ENCODE results near the gene LDLRAD3. TPM values are rescaled to one million over a fixed set of nuclear protein-coding genes. Genes with fewer than 3 reads are reported as not detected.

Gene LDLRAD3
- total and polyA plus RNA-seq, 9 donors: 14.5 to 32.4 (median 17.2) TPM

DNA sequence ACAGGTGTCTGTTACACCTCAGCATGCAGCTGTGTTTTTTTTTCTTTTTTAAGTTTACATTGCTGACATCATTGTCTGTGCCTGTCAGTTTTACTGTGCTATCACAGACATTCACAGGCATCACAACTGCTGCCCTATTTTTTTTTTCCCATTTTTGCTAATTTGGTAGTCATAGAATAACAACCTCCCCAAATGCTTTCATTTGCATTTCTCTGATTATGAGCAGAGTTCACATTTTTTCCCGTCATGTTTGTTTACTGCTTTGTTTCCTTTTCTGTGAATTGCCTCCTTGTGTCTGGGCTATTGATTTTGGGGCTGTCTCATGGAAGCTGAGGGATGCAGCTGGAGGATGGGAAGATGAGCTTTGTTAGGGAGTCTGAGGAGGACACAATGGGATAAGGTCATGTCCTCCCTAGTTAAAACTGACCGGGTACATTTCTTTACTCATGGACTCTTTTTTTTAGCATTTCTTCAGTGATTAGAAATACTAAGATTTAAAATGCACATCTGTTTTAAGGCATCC, 155.1 kb downstream of the LDLRAD3 start:
- Histone ChIP-seq H3K4me3 (no peak overlapping the region), H3K27me3 (no peaks in the 10 kb centered on the region), H3K9me3 (no peaks in the 10 kb centered on the region), H3K4me1 (ENCODE audit: insufficient read depth) (peaks cover 3% of the 10 kb centered on the region), H3K36me3 (no peaks in the 10 kb centered on the region), H3K27ac (no peak overlapping the region)
- 61 to 85% (median 72%) methylated on average over 2 of the region's 2 CpGs for WGBS, 3 donors
- TF ChIP-seq EP300 (IDR thresholded peaks at IDR 0.05): no peak
- TF ChIP-seq POLR2A (IDR thresholded peaks at IDR 0.05): no peak
- TF ChIP-seq, protein P1, sequence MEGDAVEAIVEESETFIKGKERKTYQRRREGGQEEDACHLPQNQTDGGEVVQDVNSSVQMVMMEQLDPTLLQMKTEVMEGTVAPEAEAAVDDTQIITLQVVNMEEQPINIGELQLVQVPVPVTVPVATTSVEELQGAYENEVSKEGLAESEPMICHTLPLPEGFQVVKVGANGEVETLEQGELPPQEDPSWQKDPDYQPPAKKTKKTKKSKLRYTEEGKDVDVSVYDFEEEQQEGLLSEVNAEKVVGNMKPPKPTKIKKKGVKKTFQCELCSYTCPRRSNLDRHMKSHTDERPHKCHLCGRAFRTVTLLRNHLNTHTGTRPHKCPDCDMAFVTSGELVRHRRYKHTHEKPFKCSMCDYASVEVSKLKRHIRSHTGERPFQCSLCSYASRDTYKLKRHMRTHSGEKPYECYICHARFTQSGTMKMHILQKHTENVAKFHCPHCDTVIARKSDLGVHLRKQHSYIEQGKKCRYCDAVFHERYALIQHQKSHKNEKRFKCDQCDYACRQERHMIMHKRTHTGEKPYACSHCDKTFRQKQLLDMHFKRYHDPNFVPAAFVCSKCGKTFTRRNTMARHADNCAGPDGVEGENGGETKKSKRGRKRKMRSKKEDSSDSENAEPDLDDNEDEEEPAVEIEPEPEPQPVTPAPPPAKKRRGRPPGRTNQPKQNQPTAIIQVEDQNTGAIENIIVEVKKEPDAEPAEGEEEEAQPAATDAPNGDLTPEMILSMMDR (IDR thresholded peaks at IDR 0.05): no peak
- DNase-seq: no peak
- intact Hi-C loops (cut with DNase I): no loop called here

DNA sequence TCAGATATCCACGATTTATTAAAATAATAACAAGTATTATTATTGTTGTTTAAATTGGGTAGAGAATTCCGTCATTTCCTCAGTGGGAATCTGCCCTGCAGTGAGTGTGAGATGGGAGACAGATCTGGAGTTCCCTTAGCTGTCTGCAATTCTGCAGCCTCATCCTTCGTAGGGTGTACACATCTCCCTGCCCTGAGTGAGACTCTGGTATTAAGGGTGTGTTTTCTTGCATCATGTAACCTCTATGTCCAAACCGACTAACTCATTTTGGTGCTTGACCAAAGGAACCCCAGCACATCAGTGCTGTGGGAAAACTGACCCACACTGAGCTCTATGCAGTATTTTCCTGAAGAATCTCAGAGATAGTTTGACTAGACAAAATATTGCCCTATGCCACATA, 157.6 kb downstream of the LDLRAD3 start:
- intact Hi-C loops (cut with DNase I): no loop called here
- Histone ChIP-seq H3K4me1 (ENCODE audit: insufficient read depth) (peaks cover 5% of the 10 kb centered on the region), H3K36me3 (no peaks in the 10 kb centered on the region), H3K27me3 (no peaks in the 10 kb centered on the region), H3K27ac (no peak overlapping the region), H3K4me3 (no peak overlapping the region), H3K9me3 (no peaks in the 10 kb centered on the region)
- WGBS, 3 donors: 89 to 97% (median 93%) methylated on average over 4 of the region's 4 CpGs
- no peak for TF ChIP-seq EP300 (IDR thresholded peaks at IDR 0.05)
- no peak for TF ChIP-seq POLR2A (IDR thresholded peaks at IDR 0.05)
- TF ChIP-seq, protein P1 (IDR thresholded peaks at IDR 0.05): no peak
- DNase-seq: no peak

DNA sequence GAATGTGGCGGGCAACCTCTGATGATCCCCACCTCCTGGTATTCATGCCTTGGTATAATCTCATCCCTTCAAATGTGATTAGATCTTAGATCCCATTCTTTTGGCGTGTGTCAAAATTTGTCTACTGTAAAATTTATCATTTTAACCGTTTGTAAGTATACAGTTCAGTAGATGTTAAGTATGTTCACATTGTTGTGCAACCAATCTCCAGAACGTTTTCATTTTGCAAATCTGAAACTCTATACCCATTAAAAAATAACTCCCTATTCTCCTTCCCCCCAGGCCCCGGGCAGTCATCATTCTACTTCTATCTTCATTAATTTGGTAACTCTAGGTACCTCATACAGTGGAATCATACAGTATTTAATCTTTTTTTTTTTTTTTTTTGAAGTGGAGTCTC, 159.0 kb downstream of the LDLRAD3 start:
- 96% methylated on average over 5 of the region's 5 CpGs for WGBS, 3 donors
- DNase-seq: no peak
- Histone ChIP-seq H3K36me3 (no peaks in the 10 kb centered on the region), H3K27ac (no peak overlapping the region), H3K4me1 (ENCODE audit: insufficient read depth) (peaks cover 5% of the 10 kb centered on the region), H3K4me3 (no peak overlapping the region), H3K27me3 (no peaks in the 10 kb centered on the region), H3K9me3 (no peaks in the 10 kb centered on the region)
- intact Hi-C loops (cut with DNase I): no loop called here
- TF ChIP-seq POLR2A (IDR thresholded peaks at IDR 0.05) (no peak), EP300 (IDR thresholded peaks at IDR 0.05) (no peak)
- TF ChIP-seq, protein P1 (IDR thresholded peaks at IDR 0.05): no peak

- Histone ChIP-seq H3K4me3 (no peak overlapping the region), H3K27ac (no peak overlapping the region), H3K36me3 (no peaks in the 10 kb centered on the region), H3K27me3 (no peaks in the 10 kb centered on the region), H3K9me3 (no peaks in the 10 kb centered on the region), H3K4me1 (ENCODE audit: insufficient read depth) (peaks cover 2% of the 10 kb centered on the region)
- WGBS, 3 donors: 94 to 98% (median 95%) methylated on average over 11 of the region's 11 CpGs
- intact Hi-C loops (cut with DNase I): no loop called here
- no peak for DNase-seq
- TF ChIP-seq EP300 (IDR thresholded peaks at IDR 0.05): no peak
- TF ChIP-seq, protein P1 (IDR thresholded peaks at IDR 0.05): no peak
Observed at GRCh38 chr11:36103933-36104530, 160.2 kb downstream of the LDLRAD3 start.

Measured in ovary (tissue), 9 donors.